Fibroblast of lung (primary cell): ENCODE data around the gene CCDC74B.
"Not testable (repeated sequence)": the region's sequence is repeated elsewhere in the genome, so short reads cannot be mapped to it uniquely, and the experiment has no call there.

ENCODE experiments used
- EZH2 ChIP-seq: IDR thresholded peaks from 2 replicates; pipeline ENCODE4 v1.5.1; 2012; ENCODE audit warnings: low read length, control low read depth, mild to moderate bottlenecking; ENCODE audit errors: missing control alignments
- TF ChIP-seq, protein P1 (sequence below), 2 donors: IDR thresholded peaks in 1 of 2; conservative IDR thresholded peaks in 1 of 2; 1 replicate in 1 of 2; 2 replicates in 1 of 2; pipeline ENCODE4 v1.5.1; 2011 to 2012; ENCODE audit warnings: low read length in 2 of 2, control low read depth in 1 of 2, inconsistent platforms in 1 of 2, low read depth in 1 of 2, mild to moderate bottlenecking in 1 of 2

GRCh38 chr2:130142396-130143265 is 2.3 kb downstream of the CCDC74B start:
- TF ChIP-seq EZH2 = not testable (repeated sequence)
- TF ChIP-seq, protein P1, sequence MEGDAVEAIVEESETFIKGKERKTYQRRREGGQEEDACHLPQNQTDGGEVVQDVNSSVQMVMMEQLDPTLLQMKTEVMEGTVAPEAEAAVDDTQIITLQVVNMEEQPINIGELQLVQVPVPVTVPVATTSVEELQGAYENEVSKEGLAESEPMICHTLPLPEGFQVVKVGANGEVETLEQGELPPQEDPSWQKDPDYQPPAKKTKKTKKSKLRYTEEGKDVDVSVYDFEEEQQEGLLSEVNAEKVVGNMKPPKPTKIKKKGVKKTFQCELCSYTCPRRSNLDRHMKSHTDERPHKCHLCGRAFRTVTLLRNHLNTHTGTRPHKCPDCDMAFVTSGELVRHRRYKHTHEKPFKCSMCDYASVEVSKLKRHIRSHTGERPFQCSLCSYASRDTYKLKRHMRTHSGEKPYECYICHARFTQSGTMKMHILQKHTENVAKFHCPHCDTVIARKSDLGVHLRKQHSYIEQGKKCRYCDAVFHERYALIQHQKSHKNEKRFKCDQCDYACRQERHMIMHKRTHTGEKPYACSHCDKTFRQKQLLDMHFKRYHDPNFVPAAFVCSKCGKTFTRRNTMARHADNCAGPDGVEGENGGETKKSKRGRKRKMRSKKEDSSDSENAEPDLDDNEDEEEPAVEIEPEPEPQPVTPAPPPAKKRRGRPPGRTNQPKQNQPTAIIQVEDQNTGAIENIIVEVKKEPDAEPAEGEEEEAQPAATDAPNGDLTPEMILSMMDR (conservative IDR thresholded peaks at IDR 0.05 in 1 of 2, IDR thresholded peaks at IDR 0.05 in 1 of 2; ENCODE audit: low read depth in 1 of 2, low read length in 2 of 2) = not testable (repeated sequence)
